CD1c-positive myeloid dendritic cell (primary cell): ENCODE results near the gene PLEKHN1.
"Not testable (repeated sequence)": the region's sequence is repeated elsewhere in the genome, so short reads cannot be mapped to it uniquely, and the experiment has no call there.

Experiments used
- DNase-seq: peaks from one replicate; pipeline ENCODE4 v3.0.0-alpha.2; 2016; ENCODE audit errors: extremely low spot score

PLEKHN1 gene

DNA sequence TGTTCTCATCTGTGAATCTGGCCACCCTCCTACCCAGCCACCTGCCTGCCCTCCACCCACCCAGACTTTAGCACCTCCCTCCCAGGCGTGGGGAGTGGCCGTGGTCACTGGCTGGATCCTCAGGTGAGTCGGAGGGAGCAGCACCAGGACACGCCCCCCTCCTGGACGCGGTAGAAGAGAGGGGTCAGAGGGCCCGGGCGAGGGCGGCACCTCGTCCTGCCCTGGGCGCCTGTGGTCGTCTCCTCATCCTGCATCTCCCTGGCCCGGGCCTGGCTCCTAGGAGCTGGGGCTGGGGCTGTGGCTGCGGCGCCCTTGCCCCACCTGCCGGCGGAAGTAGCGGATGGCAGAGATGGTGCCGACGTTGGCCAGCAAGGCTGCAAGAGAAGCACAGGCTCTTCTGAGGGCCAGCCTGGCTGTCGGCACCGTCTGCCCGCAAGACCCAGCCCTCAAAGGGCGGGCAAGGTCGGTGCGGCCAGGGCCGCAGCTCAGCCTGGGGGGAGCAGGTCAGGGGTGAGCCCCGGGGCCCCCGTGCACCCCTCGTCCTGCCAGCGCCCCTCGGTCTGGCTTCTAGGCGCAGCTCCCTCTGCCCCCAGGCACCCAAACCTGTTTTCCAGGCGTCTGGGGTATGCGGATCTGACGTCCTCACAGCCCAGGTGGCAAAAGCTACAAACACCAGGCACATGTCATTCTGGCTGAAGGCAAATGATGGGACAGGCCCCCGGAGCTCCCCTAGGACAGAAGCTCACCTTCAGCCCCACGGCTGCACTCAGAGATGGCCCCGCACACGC is 9.8 kb downstream of the PLEKHN1 start:
- DNase-seq: peak; percentile 66

DNA sequence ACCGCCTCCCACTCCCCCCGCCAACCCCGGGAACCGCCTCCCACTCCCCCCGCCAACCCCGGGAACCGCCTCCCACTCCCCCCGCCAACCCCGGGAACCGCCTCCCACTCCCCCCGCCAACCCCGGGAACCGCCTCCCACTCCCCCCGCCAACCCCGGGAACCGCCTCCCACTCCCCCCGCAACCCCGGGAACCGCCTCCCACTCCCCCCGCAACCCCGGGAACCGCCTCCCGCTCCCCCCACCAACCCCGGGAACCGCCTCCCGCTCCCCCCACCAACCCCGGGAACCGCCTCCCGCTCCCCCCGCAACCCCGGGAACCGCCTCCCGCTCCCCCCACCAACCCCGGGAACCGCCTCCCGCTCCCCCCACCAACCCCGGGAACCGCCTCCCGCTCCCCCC is 10.5 kb downstream of the PLEKHN1 start:
- DNase-seq: not testable (repeated sequence)

DNA sequence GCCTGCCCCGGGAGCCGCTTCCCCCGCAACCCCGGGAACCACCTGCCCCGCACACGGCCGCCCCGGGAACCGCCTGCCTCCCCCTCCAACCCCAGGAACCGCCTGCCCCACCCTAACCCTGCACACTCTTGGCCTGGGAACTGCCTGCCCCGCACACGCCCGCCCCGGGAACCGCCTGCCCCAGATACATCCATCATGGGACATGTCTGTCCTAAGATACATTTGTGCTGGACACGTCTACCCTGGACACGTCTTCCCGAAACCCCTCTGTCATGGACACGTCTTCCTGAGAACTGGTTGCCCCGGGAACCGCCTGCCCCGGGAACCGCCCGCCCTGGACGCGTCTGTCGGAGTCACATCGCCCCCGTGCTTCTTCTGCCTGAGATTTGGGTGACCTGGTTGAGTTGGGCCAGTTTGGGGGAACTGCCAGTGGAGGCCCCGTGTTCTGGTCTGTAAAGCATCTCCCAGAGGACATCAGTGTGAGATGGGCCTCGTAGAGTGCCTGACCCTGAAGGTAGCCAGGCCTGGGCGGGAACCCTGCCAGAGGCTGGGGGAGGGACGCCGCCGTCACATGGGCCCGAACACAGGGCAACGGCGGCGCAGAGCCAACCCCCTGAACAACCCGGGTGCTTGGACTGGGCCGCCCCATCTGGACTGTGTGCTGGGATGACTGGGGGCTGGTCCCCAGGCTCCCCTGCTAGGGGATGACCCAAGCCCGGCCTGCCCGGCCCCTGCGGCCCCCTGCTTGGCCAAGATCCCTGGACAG is 12.0 kb downstream of the PLEKHN1 start:
- DNase-seq: no peak

DNA sequence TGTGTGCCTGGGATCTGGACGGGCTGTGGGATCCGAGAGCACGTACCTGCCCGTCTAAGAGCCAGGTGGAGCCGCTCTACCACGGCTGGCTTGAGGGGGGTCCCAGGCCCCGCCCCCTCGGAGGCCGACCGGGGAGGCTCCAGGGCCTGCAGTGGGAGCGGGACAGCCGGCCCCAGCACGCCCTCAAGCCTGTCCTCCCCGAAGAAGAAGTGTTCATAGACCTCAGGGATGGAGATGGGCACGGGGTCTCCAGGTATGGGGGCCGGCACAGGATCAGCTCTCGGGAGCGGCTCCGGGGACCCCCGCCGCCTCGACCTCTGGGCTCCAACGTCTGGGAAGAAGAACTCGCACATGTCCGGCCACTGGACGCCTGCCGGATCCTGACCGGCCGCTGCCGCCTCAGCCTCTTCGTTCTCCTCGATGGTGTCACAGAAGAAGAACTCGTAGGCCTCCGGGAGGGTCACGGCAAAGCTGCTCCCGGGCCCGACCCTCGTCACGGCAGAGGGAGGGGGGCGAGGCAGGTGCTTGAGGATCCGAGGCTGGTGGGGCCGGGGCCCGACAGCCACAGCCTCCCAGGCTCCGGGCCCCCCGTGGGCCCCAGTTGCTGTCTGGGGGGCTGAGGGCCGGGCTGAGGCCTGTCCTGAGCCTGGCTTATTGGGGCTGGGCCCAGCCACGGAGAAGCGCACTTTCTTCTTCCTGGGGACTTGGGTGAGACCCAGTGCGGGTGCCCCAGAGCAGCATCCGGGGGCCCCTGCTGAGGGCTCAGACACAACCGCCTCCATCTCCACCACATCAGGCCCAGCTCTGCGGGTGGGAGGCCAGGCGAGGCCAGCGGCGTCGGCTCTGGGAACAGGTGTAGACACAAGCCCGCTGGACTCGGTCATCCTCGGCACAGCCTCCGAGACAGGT is 12.8 kb downstream of the PLEKHN1 start:
- DNase-seq: no peak

DNA sequence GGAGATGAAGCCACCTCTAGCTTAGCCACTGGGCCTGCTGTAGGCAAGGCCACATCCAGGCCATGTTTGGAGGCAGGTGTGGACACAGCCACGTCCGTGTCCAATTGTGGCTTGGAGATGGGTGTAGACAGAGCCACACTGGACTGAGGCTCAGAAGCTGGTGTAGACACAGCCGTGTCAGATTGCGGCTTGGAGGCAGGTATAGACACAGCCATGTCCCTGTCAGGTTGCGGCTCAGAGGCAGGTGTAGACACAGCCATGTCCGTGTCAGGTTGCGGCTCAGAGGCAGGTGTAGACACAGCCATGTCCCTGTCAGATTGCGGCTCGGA is 13.4 kb downstream of the PLEKHN1 start:
- DNase-seq: no peak

DNA sequence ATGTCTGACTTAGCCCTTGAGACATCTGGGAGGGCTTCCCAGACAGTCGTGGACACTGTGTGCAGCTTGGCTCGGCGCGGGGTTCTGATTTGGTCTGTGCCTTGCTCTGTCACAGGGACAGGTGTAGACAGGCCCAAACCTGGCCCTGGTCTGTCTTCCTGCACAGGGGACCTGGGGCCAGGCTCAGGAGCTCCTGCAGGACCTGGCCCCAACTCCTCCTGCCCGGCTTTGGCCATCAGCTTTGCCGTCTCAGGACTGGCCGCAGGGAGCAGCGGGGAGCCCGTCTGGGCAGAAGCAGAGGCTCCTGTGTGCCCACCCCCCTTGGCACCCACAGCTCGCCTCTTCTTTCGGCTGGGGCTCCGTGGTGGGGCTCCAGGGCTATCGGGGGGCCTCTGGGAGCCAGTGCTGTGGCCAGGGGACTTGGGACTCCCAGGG is 13.9 kb downstream of the PLEKHN1 start:
- no peak for DNase-seq

DNA sequence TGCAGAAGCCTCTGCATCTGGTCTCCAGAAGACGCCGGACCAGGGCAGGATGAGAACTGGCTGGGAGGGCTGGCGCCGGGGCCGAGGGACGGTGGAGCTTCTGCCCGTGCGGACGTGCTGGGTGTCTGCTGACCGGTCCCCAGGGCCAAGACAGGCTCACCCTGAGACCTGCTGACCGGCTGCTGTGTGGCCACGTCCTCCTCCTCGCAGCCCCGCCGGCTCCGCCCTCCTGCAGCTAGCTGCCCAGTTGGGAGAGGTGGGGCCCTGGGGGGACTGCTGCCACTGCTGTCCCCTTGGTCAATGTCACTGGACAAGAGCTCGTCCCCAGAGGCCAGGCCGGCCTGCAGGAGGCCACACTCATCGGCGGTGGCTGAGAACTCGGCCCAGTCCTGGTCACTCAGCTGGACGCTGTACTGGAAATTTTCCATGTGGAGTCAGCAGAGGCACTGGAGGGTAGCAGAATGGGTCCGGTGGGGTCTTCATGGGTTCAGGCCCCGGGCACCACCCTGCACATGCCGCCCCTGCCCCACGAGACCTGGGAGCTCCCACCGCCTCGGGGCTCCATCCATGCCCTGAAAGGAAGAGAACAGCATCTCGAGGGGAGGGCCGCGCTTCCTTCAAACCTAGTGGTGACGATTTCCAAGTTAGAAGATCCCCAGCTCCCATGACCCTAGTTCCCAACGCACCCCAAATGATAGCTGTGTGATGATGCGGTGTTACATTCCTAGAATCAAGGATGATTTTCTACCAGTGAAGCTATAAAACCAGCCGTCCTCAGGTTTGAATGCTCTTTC is 14.5 kb downstream of the PLEKHN1 start:
- no peak for DNase-seq

DNA sequence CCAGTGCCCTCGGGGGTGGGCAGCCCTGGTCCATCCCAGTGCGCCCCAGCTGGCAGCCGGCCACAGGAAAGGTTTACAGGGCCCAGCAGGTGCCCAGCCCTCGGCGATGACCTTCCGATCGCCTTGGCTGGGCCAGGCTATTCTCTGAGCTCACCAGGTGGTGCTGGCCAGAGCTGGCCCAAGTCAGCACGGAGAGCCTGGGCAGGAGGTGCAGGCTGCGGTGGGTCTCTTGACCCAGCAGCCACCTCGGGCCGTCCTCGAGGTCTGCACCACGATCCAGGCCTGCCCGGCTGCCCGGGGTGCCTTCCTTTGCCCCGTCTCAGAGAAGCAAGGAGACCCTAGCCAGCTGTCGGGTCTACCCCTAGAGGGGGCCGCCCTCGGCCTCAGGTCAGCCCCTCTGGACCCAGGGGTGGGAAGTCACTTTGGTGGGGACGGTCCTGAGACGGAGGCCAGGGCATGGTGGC is 15.2 kb downstream of the PLEKHN1 start:
- no peak for DNase-seq

DNA sequence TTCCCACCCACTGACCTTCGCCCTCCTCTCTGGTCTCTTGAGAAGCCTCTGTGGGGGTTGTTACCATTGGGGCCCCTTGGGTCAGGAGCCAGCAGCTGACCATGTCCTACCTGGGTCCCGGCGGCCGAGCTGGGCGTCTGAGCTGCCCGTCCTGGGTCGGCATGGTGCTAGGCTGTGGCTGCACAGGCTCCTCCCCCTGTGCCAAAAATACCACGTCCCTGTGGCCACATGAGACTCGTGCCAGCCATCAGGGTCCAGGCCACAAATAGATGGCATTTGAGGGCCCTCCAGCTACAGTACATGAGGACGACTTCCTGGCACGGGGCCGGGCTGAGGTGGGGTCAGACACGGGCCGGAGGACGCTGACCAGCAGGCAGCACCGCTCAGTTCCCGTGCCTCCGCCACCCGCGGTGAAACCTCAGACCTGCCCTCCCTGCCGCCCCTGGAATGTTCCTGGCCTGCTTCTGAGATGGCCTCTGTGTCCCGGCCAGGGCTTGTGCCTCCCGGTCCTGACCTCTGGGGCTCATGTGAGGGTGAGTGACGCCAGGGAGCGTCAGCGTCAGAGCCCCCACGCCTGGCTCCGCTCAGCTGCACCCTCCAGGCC is 15.8 kb downstream of the PLEKHN1 start, which contains the start of gene PERM1:
Gene PERM1, minus strand, starts transcription at position 139 of the 604 bp plus-strand sequence. CDS start 1,064 bp downstream, outside the sequence.
- DNase-seq: no peak

DNA sequence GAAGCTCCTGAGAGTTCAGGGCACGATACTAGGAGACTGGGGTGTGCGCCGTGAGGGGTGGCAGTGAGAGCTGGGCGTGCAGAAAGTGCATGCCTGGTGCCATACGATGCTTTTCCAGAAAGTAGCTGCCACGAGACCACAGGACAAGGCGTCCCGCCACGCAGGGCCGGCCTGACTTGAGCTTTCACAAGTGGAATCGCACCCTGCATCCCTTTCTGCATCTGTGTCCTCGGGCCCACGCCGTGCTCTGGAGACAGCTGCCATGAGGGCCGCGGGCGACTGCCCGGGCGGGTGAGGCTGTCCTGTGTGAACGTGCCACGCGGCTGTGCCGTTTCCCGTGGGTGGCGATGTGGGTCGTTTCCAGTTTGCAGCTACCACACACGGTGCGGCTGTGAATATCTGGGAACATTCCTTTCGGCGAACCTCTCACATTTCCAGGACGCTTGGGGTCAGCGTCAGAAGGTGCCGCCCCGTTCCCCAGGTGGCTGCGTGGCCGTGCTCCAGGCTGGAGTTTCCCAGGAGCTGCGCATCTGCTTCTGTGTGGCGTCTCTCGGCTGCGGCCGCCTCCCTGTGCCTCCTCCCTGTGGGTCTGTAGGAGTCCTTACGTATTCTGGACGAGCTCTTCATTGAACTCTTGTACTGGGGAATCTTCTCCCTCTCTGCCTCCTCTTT is 16.6 kb downstream of the PLEKHN1 start:
- no peak for DNase-seq

DNA sequence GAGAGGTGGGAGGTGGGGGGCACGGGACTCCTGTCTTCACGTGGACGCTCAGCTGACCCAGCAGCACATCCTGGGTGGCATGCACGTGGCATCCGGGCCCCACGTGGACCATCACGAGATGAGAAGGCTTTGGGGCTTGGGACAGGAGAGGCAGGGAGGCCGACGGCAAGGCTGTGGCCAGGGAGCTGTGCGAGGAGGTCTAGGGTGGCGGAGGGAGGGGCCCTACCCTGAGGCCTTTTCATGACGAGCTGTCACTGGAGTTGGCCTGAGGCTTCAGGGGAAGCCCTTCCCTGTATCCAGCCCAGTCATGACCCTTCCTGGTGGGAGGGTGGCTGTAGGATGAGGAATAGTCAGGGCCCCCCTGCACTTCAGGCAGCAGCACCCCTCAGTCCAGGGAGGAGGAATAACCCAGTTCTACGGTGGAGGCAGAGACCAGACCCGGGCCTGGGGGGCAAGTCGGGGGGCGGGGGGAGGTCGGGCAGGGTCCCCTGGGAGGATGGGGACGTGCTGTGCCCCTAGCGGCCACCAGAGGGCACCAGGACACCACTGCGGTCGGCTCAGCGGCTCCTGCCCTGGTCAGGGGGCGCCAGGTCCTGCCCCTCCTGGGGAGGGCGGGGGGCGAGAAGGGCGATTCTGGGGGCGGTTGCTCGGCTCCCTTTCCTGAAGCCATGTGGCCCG is 17.7 kb downstream of the PLEKHN1 start:
- peak; percentile 52 for DNase-seq

DNA sequence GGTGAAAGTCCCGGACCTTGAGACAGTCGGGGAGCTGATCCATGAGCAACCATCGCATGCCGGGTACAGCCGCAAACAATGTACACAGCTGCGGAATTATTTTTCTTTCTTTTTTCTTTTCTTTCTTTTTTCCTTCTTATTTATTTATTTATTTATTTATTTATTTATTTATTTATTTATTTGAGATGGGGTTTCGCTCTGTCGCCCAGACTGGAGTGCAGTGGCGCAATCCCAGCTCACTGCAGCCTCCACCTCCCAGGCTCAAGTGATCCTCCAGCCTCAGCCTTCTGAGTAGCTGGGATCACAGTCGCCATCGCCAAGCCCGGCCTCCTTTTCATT is 18.2 kb downstream of the PLEKHN1 start:
- no peak for DNase-seq

DNA sequence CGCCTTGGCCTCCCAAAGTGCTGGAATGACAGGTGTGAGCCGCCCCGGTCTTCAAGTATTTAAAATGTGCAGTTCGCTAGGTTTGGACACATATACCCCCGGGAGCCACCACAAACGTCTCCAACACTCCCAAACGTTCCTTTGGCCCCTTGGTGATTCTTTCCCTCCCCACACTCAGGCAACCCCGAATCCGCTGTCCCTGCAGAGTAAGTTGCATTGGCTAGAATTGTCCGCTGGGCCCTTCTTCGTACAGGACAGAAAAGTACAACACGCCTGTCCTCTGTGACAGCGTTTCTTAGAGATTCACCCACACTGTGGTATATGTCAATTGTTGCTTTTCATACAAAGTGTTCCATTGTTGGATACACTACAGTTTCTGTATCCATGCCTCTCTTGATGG is 18.8 kb downstream of the PLEKHN1 start:
- DNase-seq: no peak

DNA sequence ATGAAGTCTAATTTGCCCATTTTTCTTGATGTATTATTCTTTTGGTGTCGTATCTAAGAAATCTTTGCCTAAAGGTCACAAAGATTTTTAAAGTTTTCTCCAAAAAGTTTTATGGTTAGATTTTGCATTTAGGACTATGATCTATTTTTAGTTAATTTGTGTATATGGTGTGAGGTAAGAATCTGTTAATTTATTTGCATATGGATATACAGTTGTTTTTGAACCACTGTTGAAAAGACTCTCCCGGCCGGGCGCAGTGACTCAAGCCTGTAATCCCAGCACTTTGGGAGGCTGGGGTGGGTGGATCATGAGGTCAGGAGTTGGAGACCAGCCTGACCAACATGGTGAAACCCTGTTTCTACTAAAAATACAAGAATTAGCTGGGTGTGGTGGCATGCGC is 21.8 kb downstream of the PLEKHN1 start:
- not testable (repeated sequence) for DNase-seq

DNA sequence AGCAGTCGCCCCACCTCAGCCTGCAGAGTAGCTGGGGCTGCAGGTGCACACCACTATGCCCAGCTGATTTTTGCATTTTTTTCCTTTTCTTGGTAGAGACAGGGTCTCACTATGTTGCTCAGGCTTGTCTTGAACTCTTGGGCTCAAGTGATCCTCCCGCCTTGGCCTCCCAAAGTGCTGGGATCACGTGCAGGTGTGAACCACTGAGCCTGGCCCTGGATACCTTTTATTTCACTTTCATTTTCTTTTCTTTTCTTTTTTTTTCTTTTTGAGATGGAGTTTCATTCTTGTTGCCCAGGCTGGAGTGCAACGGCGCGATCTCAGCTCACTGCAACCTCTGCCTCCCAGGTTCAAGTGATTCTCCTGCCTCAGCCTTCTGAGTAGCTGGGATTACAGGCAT is 25.0 kb downstream of the PLEKHN1 start:
- not testable (repeated sequence) for DNase-seq

DNA sequence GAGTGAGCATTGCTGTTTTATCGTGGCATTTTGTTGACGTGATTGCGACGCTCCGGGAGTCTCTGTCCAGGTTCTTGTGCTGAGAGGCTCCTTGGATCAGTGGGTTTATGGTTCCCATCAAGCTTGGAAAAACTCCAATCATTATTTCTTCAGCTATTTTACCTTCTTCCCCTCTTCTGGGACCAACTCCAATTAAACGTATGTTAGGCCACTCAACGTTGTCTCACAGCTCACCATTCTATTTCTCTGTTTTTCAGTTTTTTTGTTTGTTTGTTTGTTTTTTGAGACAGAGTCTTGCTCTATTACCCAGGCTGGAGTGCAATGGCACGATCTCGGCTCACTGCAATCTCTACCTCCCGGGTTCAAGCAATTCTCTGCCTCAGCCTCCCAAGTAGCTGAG is 25.6 kb downstream of the PLEKHN1 start:
- no peak for DNase-seq

DNA sequence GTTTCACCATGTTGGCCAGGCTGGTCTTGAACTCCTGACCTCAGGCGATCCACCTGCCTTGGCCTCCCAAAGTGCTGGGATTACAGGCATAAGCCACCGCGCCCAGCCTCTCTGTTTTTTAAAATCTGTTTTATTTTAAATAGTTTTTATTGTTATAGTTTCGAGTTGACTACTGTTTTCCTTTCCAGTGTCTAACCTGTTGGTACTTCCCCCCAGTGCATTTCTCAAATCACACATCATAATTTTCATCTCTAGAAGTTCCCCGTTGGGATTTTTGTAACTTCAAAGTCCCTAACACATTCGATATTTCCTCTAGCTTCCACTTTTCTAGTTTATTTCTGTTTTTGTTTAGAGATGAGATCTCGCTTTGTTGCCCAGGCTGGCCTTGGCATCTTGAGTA is 26.1 kb downstream of the PLEKHN1 start:
- no peak for DNase-seq

DNA sequence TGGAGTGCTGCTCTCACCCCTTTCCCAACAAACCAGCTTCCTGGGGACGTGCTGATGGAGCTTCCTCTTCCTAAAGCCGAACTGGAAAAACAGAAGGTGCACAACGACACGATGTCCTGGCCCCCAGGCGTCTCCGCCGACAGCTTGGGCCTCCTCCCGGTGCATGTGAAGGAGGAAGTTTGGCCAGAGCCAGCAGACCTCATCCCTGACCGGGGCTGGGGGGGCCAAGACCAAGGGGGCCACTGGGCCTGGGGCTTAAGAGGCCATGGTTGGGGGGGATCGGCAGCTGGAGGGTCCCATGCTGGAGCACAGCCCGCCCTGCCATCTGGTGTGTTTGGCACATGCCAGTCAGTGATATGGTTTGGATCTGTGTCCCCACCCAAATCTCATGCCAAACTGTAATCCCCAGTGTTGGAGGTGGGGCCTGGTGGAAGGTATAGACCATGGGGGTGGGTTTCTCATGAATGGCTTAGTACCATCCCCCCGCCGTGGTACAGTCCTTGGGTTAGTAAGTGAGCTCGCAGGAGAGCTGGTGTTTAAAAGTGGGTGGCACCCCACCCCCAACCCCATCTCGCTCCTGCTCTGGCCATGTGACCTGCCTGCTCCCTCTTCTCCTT is 27.2 kb downstream of the PLEKHN1 start:
- DNase-seq: no peak

DNA sequence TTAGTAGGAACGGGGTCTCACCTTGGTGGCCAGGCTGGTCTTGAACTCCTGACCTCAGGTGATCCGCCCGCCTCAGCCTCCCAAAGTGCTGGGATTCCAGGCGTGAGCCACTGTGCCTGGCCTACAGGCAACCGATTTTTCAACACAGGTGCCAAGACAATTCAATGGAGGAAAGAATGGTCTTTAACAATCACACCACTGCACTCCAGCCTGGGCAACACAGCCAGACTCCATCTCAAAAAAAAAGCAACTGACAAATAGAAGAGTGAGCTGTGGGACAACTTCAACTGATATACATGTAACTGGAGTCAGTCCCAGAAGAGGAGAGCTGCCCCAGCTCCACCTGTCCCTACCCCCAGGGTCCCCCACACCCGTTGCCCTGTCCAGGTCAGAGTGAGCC is 28.3 kb downstream of the PLEKHN1 start:
- DNase-seq: not testable (repeated sequence)
